Right atrium auricular region (tissue), 2 donors: ENCODE data around the gene FBLN5. TPM values are rescaled to one million over a fixed set of nuclear protein-coding genes. Genes with fewer than 3 reads are reported as not detected.

Experiments
- DNase-seq: peaks from one replicate; pipeline ENCODE4 v3.0.0-alpha.2; 2019; ENCODE audit warnings: low spot score
- H3K27ac ChIP-seq, 2 donors: fragments of 200-600 bp; sonication (generic); 1 replicate in 1 of 2; 2 replicates in 1 of 2; pipeline ENCODE4 v1.5.1; 2016 to 2019
- H3K27me3 ChIP-seq, 2 donors: fragments of 200-600 bp; sonication (generic); one replicate each; pipeline versions ENCODE4 v1.5.1 to v1.6.0; 2017 to 2019
- H3K36me3 ChIP-seq: fragments of 200-600 bp; sonication (generic); one replicate; pipeline ENCODE4 v1.5.1; 2016
- H3K4me1 ChIP-seq, 2 donors: fragments of 200-600 bp; sonication (generic); one replicate each; pipeline versions ENCODE4 v1.5.1 to v1.6.0; 2017 to 2019
- H3K4me3 ChIP-seq, 2 donors: fragments of 200-600 bp; sonication (generic); 1 replicate in 1 of 2; 2 replicates in 1 of 2; pipeline ENCODE4 v1.5.1; 2017 to 2019; ENCODE audit warnings: mild to moderate bottlenecking in 1 of 2, moderate library complexity in 1 of 2
- H3K9me3 ChIP-seq, 2 donors: fragments of 200-600 bp; sonication (generic); one replicate each; pipeline ENCODE4 v1.5.1; 2019
- CTCF ChIP-seq, 2 donors: fragments of 200-600 bp; sonication (generic); IDR thresholded peaks; one replicate each; pipeline ENCODE4 v1.5.1; 2019; ENCODE audit warnings: antibody characterized with exemption in 2 of 2
- total RNA-seq, 2 donors: library from RNA; depleted of rRNA; stranded (reverse); fragments of >200 nt; gene quantifications; one replicate each; pipeline ENCODE4 v1.1.0, GENCODE V29; 2016

FBLN5 gene
- total RNA-seq, 2 donors from 2014 or later = 125 to 132 TPM

GRCh38 chr14:91893007-91893406 lies 54.5 kb downstream of the FBLN5 start:
- no peak overlapping the region for H3K4me3 ChIP-seq
- H3K9me3 ChIP-seq = no peaks in the 10 kb centered on the region
- peaks cover 0 to 54% of the 10 kb centered on the region in 2 donors for H3K4me1 ChIP-seq
- H3K27me3 ChIP-seq = no peaks in the 10 kb centered on the region
- no peaks in the 10 kb centered on the region for H3K36me3 ChIP-seq
- DNase-seq = no peak
- peak overlapping the region; percentile 48 to 49 for H3K27ac ChIP-seq
- peak; percentile 15 to 50 for TF ChIP-seq CTCF (IDR thresholded peaks at IDR 0.05)

GRCh38 chr14:91891721-91892220 lies 55.7 kb downstream of the FBLN5 start:
- Histone ChIP-seq H3K4me1 (peaks cover 0 to 42% of the 10 kb centered on the region in 2 donors), H3K27me3 (no peaks in the 10 kb centered on the region), H3K9me3 (no peaks in the 10 kb centered on the region), H3K27ac (peak overlapping the region; percentile 48 to 49), H3K4me3 (no peak overlapping the region), H3K36me3 (no peaks in the 10 kb centered on the region)
- TF ChIP-seq CTCF (IDR thresholded peaks at IDR 0.05) = no peak
- no peak for DNase-seq

GRCh38 chr14:91891101-91891500 lies 56.4 kb downstream of the FBLN5 start:
- no peak for TF ChIP-seq CTCF (IDR thresholded peaks at IDR 0.05)
- no peaks in the 10 kb centered on the region for H3K27me3 ChIP-seq
- H3K27ac ChIP-seq = peak overlapping the region; percentile 49 to 72
- no peaks in the 10 kb centered on the region for H3K9me3 ChIP-seq
- H3K4me1 ChIP-seq = peaks cover 0 to 39% of the 10 kb centered on the region in 2 donors
- H3K36me3 ChIP-seq = no peaks in the 10 kb centered on the region
- no peak for DNase-seq
- H3K4me3 ChIP-seq = no peak overlapping the region

- Histone ChIP-seq H3K27me3 (no peaks in the 10 kb centered on the region), H3K4me1 (peaks cover 0 to 43% of the 10 kb centered on the region in 2 donors), H3K4me3 (no peak overlapping the region), H3K9me3 (no peaks in the 10 kb centered on the region), H3K36me3 (no peaks in the 10 kb centered on the region), H3K27ac (peak overlapping the region; percentile 49 to 72)
- DNase-seq = no peak
- TF ChIP-seq CTCF (IDR thresholded peaks at IDR 0.05) = no peak
Measured at GRCh38 chr14:91890291-91890749, 57.2 kb downstream of the FBLN5 start.

GRCh38 chr14:91889477-91890211 lies 57.9 kb downstream of the FBLN5 start:
- no peak overlapping the region for H3K4me3 ChIP-seq
- H3K4me1 ChIP-seq = peaks cover 0 to 43% of the 10 kb centered on the region in 2 donors
- H3K27me3 ChIP-seq = no peaks in the 10 kb centered on the region
- no peak for DNase-seq
- TF ChIP-seq CTCF (IDR thresholded peaks at IDR 0.05) = no peak
- peak overlapping the region; percentile 49 to 72 for H3K27ac ChIP-seq
- H3K36me3 ChIP-seq = no peaks in the 10 kb centered on the region
- no peaks in the 10 kb centered on the region for H3K9me3 ChIP-seq
